ENCODE results near the gene PLEKHN1.
"Not testable (repeated sequence)": the region's sequence is repeated elsewhere in the genome, so short reads cannot be mapped to it uniquely, and the experiment has no call there.

The PLEKHN1 gene

DNA sequence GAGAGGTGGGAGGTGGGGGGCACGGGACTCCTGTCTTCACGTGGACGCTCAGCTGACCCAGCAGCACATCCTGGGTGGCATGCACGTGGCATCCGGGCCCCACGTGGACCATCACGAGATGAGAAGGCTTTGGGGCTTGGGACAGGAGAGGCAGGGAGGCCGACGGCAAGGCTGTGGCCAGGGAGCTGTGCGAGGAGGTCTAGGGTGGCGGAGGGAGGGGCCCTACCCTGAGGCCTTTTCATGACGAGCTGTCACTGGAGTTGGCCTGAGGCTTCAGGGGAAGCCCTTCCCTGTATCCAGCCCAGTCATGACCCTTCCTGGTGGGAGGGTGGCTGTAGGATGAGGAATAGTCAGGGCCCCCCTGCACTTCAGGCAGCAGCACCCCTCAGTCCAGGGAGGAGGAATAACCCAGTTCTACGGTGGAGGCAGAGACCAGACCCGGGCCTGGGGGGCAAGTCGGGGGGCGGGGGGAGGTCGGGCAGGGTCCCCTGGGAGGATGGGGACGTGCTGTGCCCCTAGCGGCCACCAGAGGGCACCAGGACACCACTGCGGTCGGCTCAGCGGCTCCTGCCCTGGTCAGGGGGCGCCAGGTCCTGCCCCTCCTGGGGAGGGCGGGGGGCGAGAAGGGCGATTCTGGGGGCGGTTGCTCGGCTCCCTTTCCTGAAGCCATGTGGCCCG lies 17.7 kb downstream of the PLEKHN1 start:
- Mint-ChIP-seq H3K4me3 (no peak overlapping the region), H3K36me3 (ENCODE audit: low read depth) (peaks cover 10% of the 10 kb centered on the region), H3K27me3 (ENCODE audit: low read depth, poor library complexity) (peaks cover 67% of the 10 kb centered on the region), H3K4me1 (peaks cover 5% of the 10 kb centered on the region), H3K27ac (no peak overlapping the region), H3K9me3 (peaks cover 15% of the 10 kb centered on the region)
- peak; percentile 83 for DNase-seq
- TF ChIP-seq, protein P1, sequence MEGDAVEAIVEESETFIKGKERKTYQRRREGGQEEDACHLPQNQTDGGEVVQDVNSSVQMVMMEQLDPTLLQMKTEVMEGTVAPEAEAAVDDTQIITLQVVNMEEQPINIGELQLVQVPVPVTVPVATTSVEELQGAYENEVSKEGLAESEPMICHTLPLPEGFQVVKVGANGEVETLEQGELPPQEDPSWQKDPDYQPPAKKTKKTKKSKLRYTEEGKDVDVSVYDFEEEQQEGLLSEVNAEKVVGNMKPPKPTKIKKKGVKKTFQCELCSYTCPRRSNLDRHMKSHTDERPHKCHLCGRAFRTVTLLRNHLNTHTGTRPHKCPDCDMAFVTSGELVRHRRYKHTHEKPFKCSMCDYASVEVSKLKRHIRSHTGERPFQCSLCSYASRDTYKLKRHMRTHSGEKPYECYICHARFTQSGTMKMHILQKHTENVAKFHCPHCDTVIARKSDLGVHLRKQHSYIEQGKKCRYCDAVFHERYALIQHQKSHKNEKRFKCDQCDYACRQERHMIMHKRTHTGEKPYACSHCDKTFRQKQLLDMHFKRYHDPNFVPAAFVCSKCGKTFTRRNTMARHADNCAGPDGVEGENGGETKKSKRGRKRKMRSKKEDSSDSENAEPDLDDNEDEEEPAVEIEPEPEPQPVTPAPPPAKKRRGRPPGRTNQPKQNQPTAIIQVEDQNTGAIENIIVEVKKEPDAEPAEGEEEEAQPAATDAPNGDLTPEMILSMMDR (IDR thresholded peaks at IDR 0.05) = peak; percentile 89

DNA sequence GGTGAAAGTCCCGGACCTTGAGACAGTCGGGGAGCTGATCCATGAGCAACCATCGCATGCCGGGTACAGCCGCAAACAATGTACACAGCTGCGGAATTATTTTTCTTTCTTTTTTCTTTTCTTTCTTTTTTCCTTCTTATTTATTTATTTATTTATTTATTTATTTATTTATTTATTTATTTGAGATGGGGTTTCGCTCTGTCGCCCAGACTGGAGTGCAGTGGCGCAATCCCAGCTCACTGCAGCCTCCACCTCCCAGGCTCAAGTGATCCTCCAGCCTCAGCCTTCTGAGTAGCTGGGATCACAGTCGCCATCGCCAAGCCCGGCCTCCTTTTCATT lies 18.2 kb downstream of the PLEKHN1 start:
- H3K27ac Mint-ChIP-seq = no peak overlapping the region
- peaks cover 70% of the 10 kb centered on the region for H3K27me3 Mint-ChIP-seq (ENCODE audit: low read depth, poor library complexity)
- H3K36me3 Mint-ChIP-seq (ENCODE audit: low read depth) = peaks cover 14% of the 10 kb centered on the region
- no peak for DNase-seq
- no peak overlapping the region for H3K4me3 Mint-ChIP-seq
- H3K4me1 Mint-ChIP-seq = peaks cover 5% of the 10 kb centered on the region
- TF ChIP-seq, protein P1 (IDR thresholded peaks at IDR 0.05) = peak; percentile 39
- H3K9me3 Mint-ChIP-seq = peaks cover 20% of the 10 kb centered on the region

DNA sequence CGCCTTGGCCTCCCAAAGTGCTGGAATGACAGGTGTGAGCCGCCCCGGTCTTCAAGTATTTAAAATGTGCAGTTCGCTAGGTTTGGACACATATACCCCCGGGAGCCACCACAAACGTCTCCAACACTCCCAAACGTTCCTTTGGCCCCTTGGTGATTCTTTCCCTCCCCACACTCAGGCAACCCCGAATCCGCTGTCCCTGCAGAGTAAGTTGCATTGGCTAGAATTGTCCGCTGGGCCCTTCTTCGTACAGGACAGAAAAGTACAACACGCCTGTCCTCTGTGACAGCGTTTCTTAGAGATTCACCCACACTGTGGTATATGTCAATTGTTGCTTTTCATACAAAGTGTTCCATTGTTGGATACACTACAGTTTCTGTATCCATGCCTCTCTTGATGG lies 18.8 kb downstream of the PLEKHN1 start:
- Mint-ChIP-seq H3K4me3 (no peak overlapping the region), H3K9me3 (peaks cover 27% of the 10 kb centered on the region), H3K36me3 (ENCODE audit: low read depth) (peaks cover 14% of the 10 kb centered on the region), H3K27ac (no peak overlapping the region), H3K4me1 (peaks cover 5% of the 10 kb centered on the region), H3K27me3 (ENCODE audit: low read depth, poor library complexity) (peaks cover 77% of the 10 kb centered on the region)
- TF ChIP-seq, protein P1 (IDR thresholded peaks at IDR 0.05) = no peak
- no peak for DNase-seq

DNA sequence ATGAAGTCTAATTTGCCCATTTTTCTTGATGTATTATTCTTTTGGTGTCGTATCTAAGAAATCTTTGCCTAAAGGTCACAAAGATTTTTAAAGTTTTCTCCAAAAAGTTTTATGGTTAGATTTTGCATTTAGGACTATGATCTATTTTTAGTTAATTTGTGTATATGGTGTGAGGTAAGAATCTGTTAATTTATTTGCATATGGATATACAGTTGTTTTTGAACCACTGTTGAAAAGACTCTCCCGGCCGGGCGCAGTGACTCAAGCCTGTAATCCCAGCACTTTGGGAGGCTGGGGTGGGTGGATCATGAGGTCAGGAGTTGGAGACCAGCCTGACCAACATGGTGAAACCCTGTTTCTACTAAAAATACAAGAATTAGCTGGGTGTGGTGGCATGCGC lies 21.8 kb downstream of the PLEKHN1 start:
- H3K27me3 Mint-ChIP-seq (ENCODE audit: low read depth, poor library complexity) = peaks cover 82% of the 10 kb centered on the region
- not testable (repeated sequence) for H3K4me1 Mint-ChIP-seq
- H3K9me3 Mint-ChIP-seq = peaks cover 55% of the 10 kb centered on the region

DNA sequence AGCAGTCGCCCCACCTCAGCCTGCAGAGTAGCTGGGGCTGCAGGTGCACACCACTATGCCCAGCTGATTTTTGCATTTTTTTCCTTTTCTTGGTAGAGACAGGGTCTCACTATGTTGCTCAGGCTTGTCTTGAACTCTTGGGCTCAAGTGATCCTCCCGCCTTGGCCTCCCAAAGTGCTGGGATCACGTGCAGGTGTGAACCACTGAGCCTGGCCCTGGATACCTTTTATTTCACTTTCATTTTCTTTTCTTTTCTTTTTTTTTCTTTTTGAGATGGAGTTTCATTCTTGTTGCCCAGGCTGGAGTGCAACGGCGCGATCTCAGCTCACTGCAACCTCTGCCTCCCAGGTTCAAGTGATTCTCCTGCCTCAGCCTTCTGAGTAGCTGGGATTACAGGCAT lies 25.0 kb downstream of the PLEKHN1 start:
- H3K4me3 Mint-ChIP-seq, H3K4me1 Mint-ChIP-seq, H3K27ac Mint-ChIP-seq, DNase-seq: not testable (repeated sequence)
- Mint-ChIP-seq H3K27me3 (ENCODE audit: low read depth, poor library complexity) (peaks cover 66% of the 10 kb centered on the region), H3K36me3 (ENCODE audit: low read depth) (peaks cover 29% of the 10 kb centered on the region), H3K9me3 (peaks cover 63% of the 10 kb centered on the region)

More for the DNA sequence above, 21.8 kb downstream of the PLEKHN1 start:
- peaks cover 28% of the 10 kb centered on the region for H3K36me3 Mint-ChIP-seq (ENCODE audit: low read depth)
- DNase-seq, H3K4me3 Mint-ChIP-seq, H3K27ac Mint-ChIP-seq: not testable (repeated sequence)

DNA sequence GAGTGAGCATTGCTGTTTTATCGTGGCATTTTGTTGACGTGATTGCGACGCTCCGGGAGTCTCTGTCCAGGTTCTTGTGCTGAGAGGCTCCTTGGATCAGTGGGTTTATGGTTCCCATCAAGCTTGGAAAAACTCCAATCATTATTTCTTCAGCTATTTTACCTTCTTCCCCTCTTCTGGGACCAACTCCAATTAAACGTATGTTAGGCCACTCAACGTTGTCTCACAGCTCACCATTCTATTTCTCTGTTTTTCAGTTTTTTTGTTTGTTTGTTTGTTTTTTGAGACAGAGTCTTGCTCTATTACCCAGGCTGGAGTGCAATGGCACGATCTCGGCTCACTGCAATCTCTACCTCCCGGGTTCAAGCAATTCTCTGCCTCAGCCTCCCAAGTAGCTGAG lies 25.6 kb downstream of the PLEKHN1 start:
- no peak overlapping the region for H3K27ac Mint-ChIP-seq
- TF ChIP-seq, protein P1 (IDR thresholded peaks at IDR 0.05) = no peak
- peaks cover 7% of the 10 kb centered on the region for H3K4me1 Mint-ChIP-seq
- peaks cover 29% of the 10 kb centered on the region for H3K36me3 Mint-ChIP-seq (ENCODE audit: low read depth)
- H3K27me3 Mint-ChIP-seq (ENCODE audit: low read depth, poor library complexity) = peaks cover 64% of the 10 kb centered on the region
- DNase-seq = no peak
- peaks cover 63% of the 10 kb centered on the region for H3K9me3 Mint-ChIP-seq
- no peak overlapping the region for H3K4me3 Mint-ChIP-seq

DNA sequence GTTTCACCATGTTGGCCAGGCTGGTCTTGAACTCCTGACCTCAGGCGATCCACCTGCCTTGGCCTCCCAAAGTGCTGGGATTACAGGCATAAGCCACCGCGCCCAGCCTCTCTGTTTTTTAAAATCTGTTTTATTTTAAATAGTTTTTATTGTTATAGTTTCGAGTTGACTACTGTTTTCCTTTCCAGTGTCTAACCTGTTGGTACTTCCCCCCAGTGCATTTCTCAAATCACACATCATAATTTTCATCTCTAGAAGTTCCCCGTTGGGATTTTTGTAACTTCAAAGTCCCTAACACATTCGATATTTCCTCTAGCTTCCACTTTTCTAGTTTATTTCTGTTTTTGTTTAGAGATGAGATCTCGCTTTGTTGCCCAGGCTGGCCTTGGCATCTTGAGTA lies 26.1 kb downstream of the PLEKHN1 start:
- Mint-ChIP-seq H3K4me1 (peaks cover 12% of the 10 kb centered on the region), H3K27me3 (ENCODE audit: low read depth, poor library complexity) (peaks cover 68% of the 10 kb centered on the region), H3K36me3 (ENCODE audit: low read depth) (peaks cover 29% of the 10 kb centered on the region), H3K9me3 (peaks cover 63% of the 10 kb centered on the region), H3K4me3 (no peak overlapping the region), H3K27ac (no peak overlapping the region)
- DNase-seq = no peak
- TF ChIP-seq, protein P1 (IDR thresholded peaks at IDR 0.05) = no peak

All from nephron progenitor cell (in vitro differentiated cells).